Stimulated activated naive CD4-positive, alpha-beta T cell (primary cell): ENCODE data around the gene ZDHHC11.

Source experiments
- DNase-seq, 6 experiments: peaks; one replicate each; lab custom pipeline; 2025; lab: John Stamatoyannopoulos, UW

Gene ZDHHC11

GRCh38 chr5:746258-746761 lies 104.5 kb downstream of the ZDHHC11 start:
- DNase-seq, result no peak
